Measurements from ENCODE around the gene ZC3H4. TPM values are rescaled to one million over a fixed set of nuclear protein-coding genes. Genes with fewer than 3 reads are reported as not detected.

The ZC3H4 gene
- total and polyA plus RNA-seq, 9 of the 15 experiments (the other 6 are each of a cell fraction or from before 2014, with no cell fraction given), result 2.2 to 75.6 (median 18.3) TPM

DNA sequence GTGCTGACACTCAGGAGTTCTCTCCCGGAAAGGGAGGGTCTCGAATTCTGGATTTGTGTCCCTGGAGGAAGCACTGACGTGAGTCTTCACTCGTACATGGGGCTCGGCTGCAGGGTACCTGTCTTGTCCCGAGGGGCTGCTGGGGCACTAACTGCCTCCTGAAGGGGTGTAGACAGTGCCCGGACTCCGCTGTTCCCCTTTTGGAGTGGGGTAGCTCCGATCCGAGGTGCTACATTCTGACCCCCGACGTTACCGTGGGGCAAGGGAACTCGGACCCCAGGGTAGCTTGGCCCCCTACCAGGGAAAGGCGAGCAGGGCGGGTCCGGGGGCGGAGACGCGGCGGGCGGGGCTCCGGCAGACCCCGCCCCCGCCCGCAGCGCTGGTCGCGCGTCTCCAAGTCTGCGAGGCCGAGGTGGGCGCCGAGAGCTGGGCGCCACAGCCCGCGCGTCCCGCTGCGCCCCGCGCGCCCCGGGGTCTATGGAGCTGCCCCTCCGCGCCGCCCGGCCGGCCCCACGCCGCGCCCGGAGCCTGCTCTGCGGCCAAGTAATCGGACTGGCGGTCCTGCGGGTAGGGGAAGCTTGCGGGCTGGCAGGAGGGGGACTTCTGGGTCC, 94.0 kb downstream of the ZC3H4 start, which contains the start of gene NPAS1 (continued):
- TF ChIP-seq, protein P1, sequence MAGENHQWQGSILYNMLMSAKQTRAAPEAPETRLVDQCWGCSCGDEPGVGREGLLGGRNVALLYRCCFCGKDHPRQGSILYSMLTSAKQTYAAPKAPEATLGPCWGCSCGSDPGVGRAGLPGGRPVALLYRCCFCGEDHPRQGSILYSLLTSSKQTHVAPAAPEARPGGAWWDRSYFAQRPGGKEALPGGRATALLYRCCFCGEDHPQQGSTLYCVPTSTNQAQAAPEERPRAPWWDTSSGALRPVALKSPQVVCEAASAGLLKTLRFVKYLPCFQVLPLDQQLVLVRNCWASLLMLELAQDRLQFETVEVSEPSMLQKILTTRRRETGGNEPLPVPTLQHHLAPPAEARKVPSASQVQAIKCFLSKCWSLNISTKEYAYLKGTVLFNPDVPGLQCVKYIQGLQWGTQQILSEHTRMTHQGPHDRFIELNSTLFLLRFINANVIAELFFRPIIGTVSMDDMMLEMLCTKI (IDR thresholded peaks at IDR 0.05; ENCODE audit: partially characterized antibody), result no peak
- TF ChIP-seq ETS2 (tag; IDR thresholded peaks at IDR 0.05; ENCODE audit: borderline replicate concordance, poor library complexity, severe bottlenecking) (no peak), EP400 (IDR thresholded peaks at IDR 0.05) (no peak), NELFE (IDR thresholded peaks at IDR 0.05; ENCODE audit: insufficient read depth, insufficient read length) (no peak), ZNF140 (CRISPR knock-in tag; IDR thresholded peaks at IDR 0.05) (no peak), RBM25 (IDR thresholded peaks at IDR 0.05; ENCODE audit: low read depth, low read length, severe bottlenecking) (no peak), NFXL1 (CRISPR knock-in tag; IDR thresholded peaks at IDR 0.05) (no peak)
- TF ChIP-seq, protein P2, sequence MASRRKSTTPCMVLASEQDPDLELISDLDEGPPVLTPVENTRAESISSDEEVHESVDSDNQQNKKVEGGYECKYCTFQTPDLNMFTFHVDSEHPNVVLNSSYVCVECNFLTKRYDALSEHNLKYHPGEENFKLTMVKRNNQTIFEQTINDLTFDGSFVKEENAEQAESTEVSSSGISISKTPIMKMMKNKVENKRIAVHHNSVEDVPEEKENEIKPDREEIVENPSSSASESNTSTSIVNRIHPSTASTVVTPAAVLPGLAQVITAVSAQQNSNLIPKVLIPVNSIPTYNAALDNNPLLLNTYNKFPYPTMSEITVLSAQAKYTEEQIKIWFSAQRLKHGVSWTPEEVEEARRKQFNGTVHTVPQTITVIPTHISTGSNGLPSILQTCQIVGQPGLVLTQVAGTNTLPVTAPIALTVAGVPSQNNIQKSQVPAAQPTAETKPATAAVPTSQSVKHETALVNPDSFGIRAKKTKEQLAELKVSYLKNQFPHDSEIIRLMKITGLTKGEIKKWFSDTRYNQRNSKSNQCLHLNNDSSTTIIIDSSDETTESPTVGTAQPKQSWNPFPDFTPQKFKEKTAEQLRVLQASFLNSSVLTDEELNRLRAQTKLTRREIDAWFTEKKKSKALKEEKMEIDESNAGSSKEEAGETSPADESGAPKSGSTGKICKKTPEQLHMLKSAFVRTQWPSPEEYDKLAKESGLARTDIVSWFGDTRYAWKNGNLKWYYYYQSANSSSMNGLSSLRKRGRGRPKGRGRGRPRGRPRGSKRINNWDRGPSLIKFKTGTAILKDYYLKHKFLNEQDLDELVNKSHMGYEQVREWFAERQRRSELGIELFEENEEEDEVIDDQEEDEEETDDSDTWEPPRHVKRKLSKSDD (conservative IDR thresholded peaks at IDR 0.05; ENCODE audit: low read length), result no peak
- TF ChIP-seq, protein P3, sequence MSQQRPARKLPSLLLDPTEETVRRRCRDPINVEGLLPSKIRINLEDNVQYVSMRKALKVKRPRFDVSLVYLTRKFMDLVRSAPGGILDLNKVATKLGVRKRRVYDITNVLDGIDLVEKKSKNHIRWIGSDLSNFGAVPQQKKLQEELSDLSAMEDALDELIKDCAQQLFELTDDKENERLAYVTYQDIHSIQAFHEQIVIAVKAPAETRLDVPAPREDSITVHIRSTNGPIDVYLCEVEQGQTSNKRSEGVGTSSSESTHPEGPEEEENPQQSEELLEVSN (IDR thresholded peaks at IDR 0.05; ENCODE audit: borderline replicate concordance in 1 of 2, extremely low read depth in 1 of 2, insufficient read depth in 1 of 2, insufficient read length in 1 of 2, low read depth in 1 of 2, low read length in 1 of 2, poor library complexity in 1 of 2, severe bottlenecking in 1 of 2), result peak in 1 of 2 experiments; percentile 52
- TF ChIP-seq, protein P4, sequence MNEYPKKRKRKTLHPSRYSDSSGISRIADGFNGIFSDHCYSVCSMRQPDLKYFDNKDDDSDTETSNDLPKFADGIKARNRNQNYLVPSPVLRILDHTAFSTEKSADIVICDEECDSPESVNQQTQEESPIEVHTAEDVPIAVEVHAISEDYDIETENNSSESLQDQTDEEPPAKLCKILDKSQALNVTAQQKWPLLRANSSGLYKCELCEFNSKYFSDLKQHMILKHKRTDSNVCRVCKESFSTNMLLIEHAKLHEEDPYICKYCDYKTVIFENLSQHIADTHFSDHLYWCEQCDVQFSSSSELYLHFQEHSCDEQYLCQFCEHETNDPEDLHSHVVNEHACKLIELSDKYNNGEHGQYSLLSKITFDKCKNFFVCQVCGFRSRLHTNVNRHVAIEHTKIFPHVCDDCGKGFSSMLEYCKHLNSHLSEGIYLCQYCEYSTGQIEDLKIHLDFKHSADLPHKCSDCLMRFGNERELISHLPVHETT (CRISPR knock-in tag; conservative IDR thresholded peaks at IDR 0.05 in 1 of 2, IDR thresholded peaks at IDR 0.05 in 1 of 2), result no peak
- TF ChIP-seq, protein P5, sequence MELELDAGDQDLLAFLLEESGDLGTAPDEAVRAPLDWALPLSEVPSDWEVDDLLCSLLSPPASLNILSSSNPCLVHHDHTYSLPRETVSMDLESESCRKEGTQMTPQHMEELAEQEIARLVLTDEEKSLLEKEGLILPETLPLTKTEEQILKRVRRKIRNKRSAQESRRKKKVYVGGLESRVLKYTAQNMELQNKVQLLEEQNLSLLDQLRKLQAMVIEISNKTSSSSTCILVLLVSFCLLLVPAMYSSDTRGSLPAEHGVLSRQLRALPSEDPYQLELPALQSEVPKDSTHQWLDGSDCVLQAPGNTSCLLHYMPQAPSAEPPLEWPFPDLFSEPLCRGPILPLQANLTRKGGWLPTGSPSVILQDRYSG (tag; conservative IDR thresholded peaks at IDR 0.05; ENCODE audit: low read depth), result no peak
- TF ChIP-seq, protein P6, sequence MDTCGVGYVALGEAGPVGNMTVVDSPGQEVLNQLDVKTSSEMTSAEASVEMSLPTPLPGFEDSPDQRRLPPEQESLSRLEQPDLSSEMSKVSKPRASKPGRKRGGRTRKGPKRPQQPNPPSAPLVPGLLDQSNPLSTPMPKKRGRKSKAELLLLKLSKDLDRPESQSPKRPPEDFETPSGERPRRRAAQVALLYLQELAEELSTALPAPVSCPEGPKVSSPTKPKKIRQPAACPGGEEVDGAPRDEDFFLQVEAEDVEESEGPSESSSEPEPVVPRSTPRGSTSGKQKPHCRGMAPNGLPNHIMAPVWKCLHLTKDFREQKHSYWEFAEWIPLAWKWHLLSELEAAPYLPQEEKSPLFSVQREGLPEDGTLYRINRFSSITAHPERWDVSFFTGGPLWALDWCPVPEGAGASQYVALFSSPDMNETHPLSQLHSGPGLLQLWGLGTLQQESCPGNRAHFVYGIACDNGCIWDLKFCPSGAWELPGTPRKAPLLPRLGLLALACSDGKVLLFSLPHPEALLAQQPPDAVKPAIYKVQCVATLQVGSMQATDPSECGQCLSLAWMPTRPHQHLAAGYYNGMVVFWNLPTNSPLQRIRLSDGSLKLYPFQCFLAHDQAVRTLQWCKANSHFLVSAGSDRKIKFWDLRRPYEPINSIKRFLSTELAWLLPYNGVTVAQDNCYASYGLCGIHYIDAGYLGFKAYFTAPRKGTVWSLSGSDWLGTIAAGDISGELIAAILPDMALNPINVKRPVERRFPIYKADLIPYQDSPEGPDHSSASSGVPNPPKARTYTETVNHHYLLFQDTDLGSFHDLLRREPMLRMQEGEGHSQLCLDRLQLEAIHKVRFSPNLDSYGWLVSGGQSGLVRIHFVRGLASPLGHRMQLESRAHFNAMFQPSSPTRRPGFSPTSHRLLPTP (IDR thresholded peaks at IDR 0.05; ENCODE audit: borderline replicate concordance, extremely low read depth, insufficient read length), result no peak
- TF ChIP-seq, protein P7, sequence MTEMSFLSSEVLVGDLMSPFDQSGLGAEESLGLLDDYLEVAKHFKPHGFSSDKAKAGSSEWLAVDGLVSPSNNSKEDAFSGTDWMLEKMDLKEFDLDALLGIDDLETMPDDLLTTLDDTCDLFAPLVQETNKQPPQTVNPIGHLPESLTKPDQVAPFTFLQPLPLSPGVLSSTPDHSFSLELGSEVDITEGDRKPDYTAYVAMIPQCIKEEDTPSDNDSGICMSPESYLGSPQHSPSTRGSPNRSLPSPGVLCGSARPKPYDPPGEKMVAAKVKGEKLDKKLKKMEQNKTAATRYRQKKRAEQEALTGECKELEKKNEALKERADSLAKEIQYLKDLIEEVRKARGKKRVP (CRISPR knock-in tag; IDR thresholded peaks at IDR 0.05), result no peak
